ENCODE results near the gene GEMIN2. TPM values are rescaled to one million over a fixed set of nuclear protein-coding genes. Genes with fewer than 3 reads are reported as not detected.
"Not testable (repeated sequence)": the region's sequence is repeated elsewhere in the genome, so short reads cannot be mapped to it uniquely, and the experiment has no call there.

GEMIN2 gene
- total RNA-seq, 3 donors from 2014 or later = 16.0 to 36.1 (median 28.1) TPM

- DNase-seq (ENCODE audit: low spot score in 2 of 2) = peak; percentile 85 to 86
- Histone ChIP-seq H3K27me3 (no peaks in the 10 kb centered on the region), H3K36me3 (no peaks in the 10 kb centered on the region), H3K9me3 (no peaks in the 10 kb centered on the region), H3K4me3 (peak within 1 kb of the TSS; percentile 82 to 94 (median 92)), H3K4me1 (no peaks in the 10 kb centered on the region), H3K27ac (peak within 1 kb of the TSS; percentile 95 to 99)
- intact Hi-C loops (cut with DNase I; ENCODE audit: low total_unique reads) = no loop called here
- TF ChIP-seq, protein P1, sequence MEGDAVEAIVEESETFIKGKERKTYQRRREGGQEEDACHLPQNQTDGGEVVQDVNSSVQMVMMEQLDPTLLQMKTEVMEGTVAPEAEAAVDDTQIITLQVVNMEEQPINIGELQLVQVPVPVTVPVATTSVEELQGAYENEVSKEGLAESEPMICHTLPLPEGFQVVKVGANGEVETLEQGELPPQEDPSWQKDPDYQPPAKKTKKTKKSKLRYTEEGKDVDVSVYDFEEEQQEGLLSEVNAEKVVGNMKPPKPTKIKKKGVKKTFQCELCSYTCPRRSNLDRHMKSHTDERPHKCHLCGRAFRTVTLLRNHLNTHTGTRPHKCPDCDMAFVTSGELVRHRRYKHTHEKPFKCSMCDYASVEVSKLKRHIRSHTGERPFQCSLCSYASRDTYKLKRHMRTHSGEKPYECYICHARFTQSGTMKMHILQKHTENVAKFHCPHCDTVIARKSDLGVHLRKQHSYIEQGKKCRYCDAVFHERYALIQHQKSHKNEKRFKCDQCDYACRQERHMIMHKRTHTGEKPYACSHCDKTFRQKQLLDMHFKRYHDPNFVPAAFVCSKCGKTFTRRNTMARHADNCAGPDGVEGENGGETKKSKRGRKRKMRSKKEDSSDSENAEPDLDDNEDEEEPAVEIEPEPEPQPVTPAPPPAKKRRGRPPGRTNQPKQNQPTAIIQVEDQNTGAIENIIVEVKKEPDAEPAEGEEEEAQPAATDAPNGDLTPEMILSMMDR (IDR thresholded peaks at IDR 0.05) = no peak
- TF ChIP-seq POLR2A (IDR thresholded peaks at IDR 0.05) = peak; percentile 87
- TF ChIP-seq POLR2AphosphoS5 (IDR thresholded peaks at IDR 0.05) = peak; percentile 82 to 93 (median 90)
Observed at GRCh38 chr14:39102969-39103957, 10.9 kb upstream of the GEMIN2 start, which contains the start of gene SEC23A. TSS of gene SEC23A (minus strand) at chr14:39103235. CDS start at chr14:39096118, 7,117 bp downstream.

DNA sequence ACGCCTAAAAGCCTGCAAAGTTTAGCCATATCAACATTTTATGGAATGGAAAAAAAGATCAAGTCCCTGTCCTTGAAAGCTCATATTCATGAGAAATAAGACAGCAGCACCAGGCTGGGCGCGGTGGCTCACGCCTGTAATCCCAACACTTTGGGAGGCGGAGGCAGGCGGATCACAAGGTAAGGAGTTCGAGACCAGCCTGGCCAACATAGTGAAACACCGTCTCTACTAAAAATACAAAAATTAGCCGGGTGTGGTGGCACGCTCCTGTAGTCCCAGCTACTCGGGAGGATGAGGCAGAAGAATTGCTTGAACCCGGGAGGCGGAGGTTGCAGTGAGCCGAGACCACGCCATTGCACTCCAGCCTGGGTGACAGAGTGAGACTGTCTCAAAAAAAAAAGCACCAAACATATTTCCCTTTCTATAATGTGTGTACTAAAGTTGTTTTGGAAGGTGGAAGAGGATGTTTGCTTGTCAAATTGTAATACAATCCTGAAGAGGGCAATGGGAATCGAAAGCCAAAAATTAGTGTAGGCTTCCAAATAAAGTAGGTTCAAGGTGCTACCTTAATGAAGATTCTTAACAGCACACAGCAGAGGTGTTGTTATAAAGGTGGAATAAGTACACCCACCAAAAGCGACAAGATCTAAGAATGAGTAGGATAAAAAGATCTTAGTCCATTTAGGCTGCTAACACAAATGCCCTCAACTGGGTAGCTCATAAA is 9.9 kb upstream of the GEMIN2 start:
- H3K4me3 ChIP-seq = peak overlapping the region; percentile 82 to 94 (median 92)
- H3K36me3 ChIP-seq; H3K4me1 ChIP-seq; H3K9me3 ChIP-seq; DNase-seq (ENCODE audit: low spot score in 2 of 2); H3K27me3 ChIP-seq; intact Hi-C loops (cut with DNase I; ENCODE audit: low total_unique reads): not testable (repeated sequence)
- peak overlapping the region; percentile 95 to 99 for H3K27ac ChIP-seq

DNA sequence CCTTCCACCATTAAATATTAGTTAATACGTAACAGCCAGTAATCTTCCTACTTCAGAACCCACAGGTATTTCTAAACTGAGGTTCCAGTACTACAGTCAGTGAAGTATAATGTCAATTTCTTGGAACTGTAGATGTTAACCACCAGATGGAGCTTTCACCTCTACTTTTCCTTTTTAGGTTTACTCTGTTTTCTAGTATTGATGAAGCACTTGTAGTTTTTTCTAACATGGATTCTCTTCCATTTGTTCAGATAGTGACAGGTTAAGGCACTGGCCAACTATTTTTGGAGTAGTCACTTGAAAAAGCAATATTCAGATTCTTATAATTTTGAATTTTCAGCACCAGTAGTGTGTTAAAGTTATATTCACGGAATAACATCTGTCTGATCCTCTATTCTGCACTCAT is 6.5 kb upstream of the GEMIN2 start:
- no peak overlapping the region for H3K4me3 ChIP-seq
- no peak for DNase-seq (ENCODE audit: low spot score in 2 of 2)
- H3K4me1 ChIP-seq = no peaks in the 10 kb centered on the region
- H3K27ac ChIP-seq = no peak overlapping the region
- TF ChIP-seq POLR2A (IDR thresholded peaks at IDR 0.05) = no peak
- TF ChIP-seq, protein P1 (IDR thresholded peaks at IDR 0.05) = peak in 2 of 3 donors; percentile 24 to 32
- no peaks in the 10 kb centered on the region for H3K36me3 ChIP-seq
- intact Hi-C loops (cut with DNase I; ENCODE audit: low total_unique reads) = no loop called here
- H3K9me3 ChIP-seq = no peaks in the 10 kb centered on the region
- no peaks in the 10 kb centered on the region for H3K27me3 ChIP-seq

DNA sequence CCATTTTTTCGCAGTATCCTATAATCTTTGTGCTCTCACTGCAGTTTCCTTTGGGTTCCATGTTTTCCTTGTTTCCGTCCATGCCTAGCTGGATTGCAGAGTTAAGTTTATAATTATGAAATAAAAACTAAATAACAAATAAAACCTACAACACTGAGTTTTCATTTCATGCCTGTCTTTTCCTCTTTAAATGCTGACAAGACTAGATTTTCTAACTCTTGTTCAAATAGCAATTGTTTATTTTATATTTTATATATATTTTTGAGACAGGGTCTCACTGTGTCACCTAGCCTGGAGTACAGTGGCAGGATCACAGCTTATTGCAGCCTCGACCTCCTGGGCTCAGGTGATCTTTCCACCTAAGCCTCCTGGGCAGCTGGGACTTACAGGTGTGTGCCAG is 5.3 kb upstream of the GEMIN2 start:
- intact Hi-C loops (cut with DNase I; ENCODE audit: low total_unique reads) = no loop called here

More for the DNA sequence above, 5.3 kb upstream of the GEMIN2 start:
- H3K27ac ChIP-seq = no peak overlapping the region
- no peak for DNase-seq (ENCODE audit: low spot score in 2 of 2)
- H3K4me3 ChIP-seq = no peak overlapping the region
- H3K9me3 ChIP-seq = no peaks in the 10 kb centered on the region
- H3K4me1 ChIP-seq = no peaks in the 10 kb centered on the region
- no peaks in the 10 kb centered on the region for H3K36me3 ChIP-seq
- H3K27me3 ChIP-seq = no peaks in the 10 kb centered on the region
- TF ChIP-seq, protein P1 (IDR thresholded peaks at IDR 0.05) = no peak
- TF ChIP-seq POLR2A (IDR thresholded peaks at IDR 0.05) (no peak), POLR2AphosphoS5 (IDR thresholded peaks at IDR 0.05) (no peak)

Data from breast epithelium (tissue), 4 donors.